CD8-positive, alpha-beta memory T cell (primary cell): ENCODE measurements around the gene ZDHHC23. TPM values are rescaled to one million over a fixed set of nuclear protein-coding genes. Genes with fewer than 3 reads are reported as not detected.
A peak's percentile ranks its signal among the peaks of the same experiment; 100 is the strongest.

Experiments used
- CTCF ChIA-PET: fragments of 350-600 bp; sonication (Branson Sonifier 250); formaldehyde crosslinking; loops from one replicate; lab custom pipeline; 2021; ENCODE audit warnings: antibody characterized with exemption; lab: Charles Lee
- POLR2A ChIA-PET: fragments of 350-600 bp; sonication (Branson Sonifier 250); formaldehyde crosslinking; loops from one replicate; lab custom pipeline; 2021; ENCODE audit warnings: antibody characterized with exemption; lab: Charles Lee
- DNase-seq, 5 donors: peaks; one replicate each; pipeline versions ENCODE4 v3.0.0 to v3.0.0-alpha.2; 2020 to 2022; ENCODE audit warnings: mixed read lengths in 1 of 5
- H3K27ac ChIP-seq: one replicate; pipeline ENCODE4 v1.7.0; 2013; ENCODE audit warnings: low read depth, mild to moderate bottlenecking, low read length, moderate library complexity
- H3K27me3 ChIP-seq: 2 replicates; pipeline ENCODE4 v1.7.0; 2013; ENCODE audit warnings: low read length, mild to moderate bottlenecking; ENCODE audit not compliant: insufficient read depth, poor library complexity, severe bottlenecking
- H3K36me3 ChIP-seq: 2 replicates; pipeline ENCODE4 v1.7.0; 2013; ENCODE audit warnings: mild to moderate bottlenecking, low read length, moderate library complexity; ENCODE audit not compliant: insufficient read depth
- H3K4me1 ChIP-seq: 2 replicates; pipeline ENCODE4 v1.7.0; 2013; ENCODE audit warnings: mild to moderate bottlenecking, low read length, moderate library complexity; ENCODE audit not compliant: insufficient read depth
- H3K4me3 ChIP-seq: 2 replicates; pipeline ENCODE4 v1.7.0; 2013; ENCODE audit warnings: mild to moderate bottlenecking, low read length
- H3K9me3 ChIP-seq: 2 replicates; pipeline ENCODE4 v1.7.0; 2013; ENCODE audit warnings: mild to moderate bottlenecking, low read length
- H3K27ac Mint-ChIP-seq, 8 donors: one replicate each; pipeline ENCODE4 v1.8.0; 2020 to 2021; ENCODE audit warnings: mixed read lengths in 8 of 8, mild to moderate bottlenecking in 6 of 8, inconsistent platforms in 3 of 8, moderate library complexity in 3 of 8
- H3K27me3 Mint-ChIP-seq, 2 donors: one replicate each; pipeline ENCODE4 v1.8.0; 2020 to 2021; ENCODE audit warnings: mixed read lengths in 2 of 2, mild to moderate bottlenecking in 1 of 2, moderate library complexity in 1 of 2
- H3K36me3 Mint-ChIP-seq, 3 donors: one replicate each; pipeline ENCODE4 v1.8.0; 2020 to 2021; ENCODE audit warnings: mixed read lengths in 3 of 3, inconsistent platforms in 1 of 3, mild to moderate bottlenecking in 1 of 3
- H3K4me1 Mint-ChIP-seq, 3 donors: one replicate each; pipeline ENCODE4 v1.8.0; 2020 to 2021; ENCODE audit warnings: mixed read lengths in 3 of 3, inconsistent platforms in 1 of 3, mild to moderate bottlenecking in 1 of 3
- H3K4me3 Mint-ChIP-seq, 7 donors: one replicate each; pipeline ENCODE4 v1.8.0; 2020 to 2021; ENCODE audit warnings: mixed read lengths in 7 of 7, mild to moderate bottlenecking in 6 of 7, moderate library complexity in 4 of 7, inconsistent platforms in 2 of 7
- H3K9me3 Mint-ChIP-seq, 5 donors: one replicate each; pipeline ENCODE4 v1.8.0; 2020 to 2022; ENCODE audit warnings: mixed read lengths in 5 of 5, mild to moderate bottlenecking in 3 of 5, moderate library complexity in 2 of 5, inconsistent platforms in 1 of 5
- polyA plus RNA-seq: library from polyadenylated mRNA; unstranded; fragments of 300-500 nt; fragmentation: Illumina TruSeq; gene quantifications from one replicate; pipeline ENCODE4 v1.2.3, GENCODE V29; 2021
- total RNA-seq, 2 experiments: library from RNA; stranded (reverse); gene quantifications; one replicate each; pipeline ENCODE4 v1.2.3, GENCODE V29; 2021

The ZDHHC23 gene
- total and polyA plus RNA-seq, 3 experiments from 2014 or later, result 1.1 to 4.3 (median 4.3) TPM

DNA sequence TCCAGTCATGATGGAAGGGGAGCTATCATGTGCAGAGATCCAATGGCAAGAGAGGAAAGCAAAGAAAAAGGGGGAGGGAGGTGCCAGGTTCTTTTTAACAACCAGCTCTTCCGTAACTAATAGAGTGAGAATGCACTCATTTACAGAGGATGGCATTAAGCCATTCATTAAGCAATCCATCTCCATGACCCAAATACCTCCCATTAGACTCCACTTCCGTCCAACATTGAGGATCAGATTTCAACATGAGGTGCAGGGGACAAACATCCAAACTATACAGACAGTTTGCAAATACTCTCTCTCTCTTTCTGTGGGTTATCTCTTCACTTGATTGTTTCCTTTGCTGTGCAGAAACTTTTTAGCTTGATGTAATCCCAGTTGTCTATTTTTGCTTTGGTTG is 21.2 kb downstream of the ZDHHC23 start:
- ChIA-PET CTCF (no interaction called here), POLR2A (no interaction called here)
- peaks cover 0 to 4% of the 10 kb centered on the region in 2 donors for H3K27me3 Mint-ChIP-seq

DNA sequence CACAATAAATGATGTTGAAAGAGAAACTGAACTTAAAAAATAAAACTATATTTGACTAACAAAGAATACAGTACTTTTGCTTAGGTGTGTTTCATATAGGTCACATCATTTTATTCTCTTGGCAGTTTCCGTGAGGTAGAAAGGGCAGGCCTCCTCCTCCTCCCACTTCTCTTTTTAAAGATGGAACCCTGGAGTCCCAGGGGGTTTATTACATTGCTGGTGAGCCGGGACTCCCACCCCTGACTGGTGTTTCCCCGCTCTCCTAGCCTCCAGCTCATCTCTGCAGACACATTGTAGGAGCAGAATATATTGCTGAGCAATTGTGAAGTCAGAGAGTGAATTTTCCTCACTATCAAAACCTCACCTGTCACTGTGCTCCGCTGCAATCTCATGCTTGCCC is 30.0 kb downstream of the ZDHHC23 start:
- no peak overlapping the region for H3K27ac Mint-ChIP-seq
- peaks cover 0 to 2% of the 10 kb centered on the region in 2 donors for H3K27me3 Mint-ChIP-seq
- CTCF ChIA-PET, result no interaction called here
- H3K4me1 Mint-ChIP-seq, result no peaks in the 10 kb centered on the region
- Histone ChIP-seq H3K36me3 (no peaks in the 10 kb centered on the region), H3K9me3 (peaks cover 11% of the 10 kb centered on the region), H3K27me3 (no peaks in the 10 kb centered on the region), H3K4me3 (no peak overlapping the region), H3K27ac (no peak overlapping the region), H3K4me1 (no peaks in the 10 kb centered on the region)
- H3K4me3 Mint-ChIP-seq, result no peak overlapping the region
- peaks cover 32 to 65% (median 46%) of the 10 kb centered on the region in 3 donors for H3K36me3 Mint-ChIP-seq
- H3K9me3 Mint-ChIP-seq, result peaks cover 14 to 23% (median 22%) of the 10 kb centered on the region in 5 donors
- POLR2A ChIA-PET, result no interaction called here
- no peak for DNase-seq

More for the DNA sequence above, 21.2 kb downstream of the ZDHHC23 start:
- no peak overlapping the region for H3K27ac ChIP-seq
- Mint-ChIP-seq H3K9me3 (peaks cover 23 to 31% (median 27%) of the 10 kb centered on the region in 5 donors), H3K4me3 (no peak overlapping the region), H3K36me3 (peaks cover 10 to 43% (median 18%) of the 10 kb centered on the region in 3 donors), H3K4me1 (peaks cover 0 to under 1% (median 0%) of the 10 kb centered on the region in 3 donors), H3K27ac (no peak overlapping the region)
- H3K27me3 ChIP-seq, result no peaks in the 10 kb centered on the region
- peaks cover 15% of the 10 kb centered on the region for H3K9me3 ChIP-seq
- H3K4me3 ChIP-seq, result no peak overlapping the region
- H3K4me1 ChIP-seq, result no peaks in the 10 kb centered on the region
- DNase-seq, result no peak
- H3K36me3 ChIP-seq, result no peaks in the 10 kb centered on the region

DNA sequence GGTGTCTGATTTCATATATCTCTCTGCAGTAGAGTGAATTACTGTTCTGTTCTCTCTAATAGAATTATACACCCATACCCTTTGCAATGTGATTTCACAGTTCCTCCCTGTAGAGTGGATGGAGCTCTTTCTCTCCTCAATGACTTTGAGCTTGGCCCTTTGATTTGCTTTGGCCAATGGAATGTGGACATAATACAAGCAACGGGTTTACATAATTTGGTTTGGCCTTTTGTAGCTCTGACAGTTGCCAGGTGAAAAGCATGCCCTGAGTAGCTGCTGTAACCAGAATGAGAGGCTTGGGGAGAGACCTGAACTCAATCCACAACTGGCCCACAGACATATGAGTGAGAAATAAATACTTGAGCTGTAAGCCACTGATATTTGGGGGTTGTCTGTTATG is 32.1 kb downstream of the ZDHHC23 start:
- CTCF ChIA-PET, result no interaction called here
- POLR2A ChIA-PET, result no interaction called here
- H3K4me1 Mint-ChIP-seq, result peaks cover 0 to 4% (median 0%) of the 10 kb centered on the region in 3 donors

DNA sequence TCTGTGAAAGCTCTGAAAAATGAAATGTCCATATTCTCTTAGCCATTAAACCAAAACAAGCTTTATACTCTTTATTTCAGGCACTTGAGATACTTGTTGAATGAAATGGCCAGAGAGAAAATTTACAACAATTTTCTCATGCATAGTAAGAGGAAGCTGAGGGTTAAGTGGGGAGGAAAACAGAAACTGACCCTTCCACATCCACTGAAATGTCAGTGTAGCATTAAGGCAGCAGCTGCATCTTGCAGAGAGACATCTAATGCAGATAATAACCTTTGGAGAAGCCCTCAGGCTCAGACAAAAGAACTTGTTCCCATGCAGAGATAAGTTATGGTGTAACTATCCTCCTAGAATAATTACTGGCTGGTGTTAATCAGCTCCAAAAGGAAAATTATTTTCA is 34.0 kb downstream of the ZDHHC23 start:
- H3K4me1 Mint-ChIP-seq, result peaks cover 3 to 17% (median 8%) of the 10 kb centered on the region in 3 donors
- peaks cover 30 to 55% (median 35%) of the 10 kb centered on the region in 3 donors for H3K36me3 Mint-ChIP-seq
- no peak overlapping the region for H3K27ac Mint-ChIP-seq
- H3K4me3 Mint-ChIP-seq, result no peak overlapping the region
- DNase-seq, result no peak
- Histone ChIP-seq H3K4me1 (no peaks in the 10 kb centered on the region), H3K36me3 (no peaks in the 10 kb centered on the region), H3K27ac (no peak overlapping the region), H3K27me3 (no peaks in the 10 kb centered on the region), H3K9me3 (no peaks in the 10 kb centered on the region), H3K4me3 (no peak overlapping the region)
- H3K9me3 Mint-ChIP-seq, result peaks cover 0 to 3% (median 0%) of the 10 kb centered on the region in 5 donors
- ChIA-PET CTCF (no interaction called here), POLR2A (no interaction called here)
- H3K27me3 Mint-ChIP-seq, result no peaks in the 10 kb centered on the region

More for the DNA sequence above, 32.1 kb downstream of the ZDHHC23 start:
- no peak for DNase-seq
- Mint-ChIP-seq H3K27me3 (no peaks in the 10 kb centered on the region), H3K27ac (no peak overlapping the region), H3K9me3 (peaks cover 0 to 2% (median 1%) of the 10 kb centered on the region in 5 donors), H3K4me3 (no peak overlapping the region), H3K36me3 (peaks cover 28 to 60% (median 34%) of the 10 kb centered on the region in 3 donors)
- Histone ChIP-seq H3K4me3 (no peak overlapping the region), H3K27me3 (no peaks in the 10 kb centered on the region), H3K36me3 (no peaks in the 10 kb centered on the region), H3K9me3 (no peaks in the 10 kb centered on the region), H3K4me1 (no peaks in the 10 kb centered on the region), H3K27ac (no peak overlapping the region)

DNA sequence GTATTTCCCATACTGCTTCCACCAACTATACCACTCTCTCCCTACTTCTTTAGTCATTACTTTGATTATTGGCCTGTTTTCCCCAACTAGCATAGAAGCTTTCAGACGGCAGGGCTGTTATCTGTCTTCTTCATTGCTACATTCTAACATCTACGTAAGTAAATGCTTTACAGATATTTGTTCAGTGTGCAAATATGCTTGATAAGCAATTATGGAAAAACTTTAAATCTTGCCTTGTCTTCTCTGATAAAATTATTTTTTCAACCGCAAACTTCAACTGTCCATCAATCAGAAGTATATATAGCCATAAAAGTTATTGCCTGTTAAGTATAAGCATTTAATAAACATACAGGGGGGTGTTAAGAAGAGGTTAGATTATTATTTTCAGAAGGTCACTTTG is 35.7 kb downstream of the ZDHHC23 start:
- CTCF ChIA-PET, result no interaction called here
- Mint-ChIP-seq H3K4me1 (peaks cover 3 to 17% (median 8%) of the 10 kb centered on the region in 3 donors), H3K27me3 (no peaks in the 10 kb centered on the region), H3K4me3 (no peak overlapping the region), H3K27ac (no peak overlapping the region), H3K9me3 (peaks cover 0 to 3% (median 0%) of the 10 kb centered on the region in 5 donors), H3K36me3 (peaks cover 27 to 45% (median 30%) of the 10 kb centered on the region in 3 donors)
- Histone ChIP-seq H3K4me1 (no peaks in the 10 kb centered on the region), H3K4me3 (no peak overlapping the region), H3K27ac (no peak overlapping the region), H3K27me3 (no peaks in the 10 kb centered on the region), H3K9me3 (no peaks in the 10 kb centered on the region), H3K36me3 (no peaks in the 10 kb centered on the region)
- POLR2A ChIA-PET, result no interaction called here
- no peak for DNase-seq

DNA sequence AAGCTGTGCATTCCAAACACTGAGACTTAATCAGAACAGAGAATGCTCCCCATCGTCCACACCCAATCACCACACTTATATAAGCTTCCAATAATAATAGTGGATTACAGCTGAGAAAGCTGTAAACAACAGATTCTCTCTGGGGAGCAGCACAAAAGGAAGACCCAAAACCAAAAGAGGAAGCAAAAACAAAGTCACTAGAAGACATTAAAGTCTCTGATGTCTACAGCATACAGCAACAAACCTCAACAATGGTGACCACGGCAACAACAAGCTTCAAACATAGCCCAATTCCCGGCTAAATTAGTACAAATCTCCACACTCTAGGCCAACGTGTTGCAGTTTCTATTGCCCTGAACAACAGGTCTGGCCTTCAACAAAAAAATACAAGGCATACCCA is 37.7 kb downstream of the ZDHHC23 start:
- no peaks in the 10 kb centered on the region for H3K9me3 ChIP-seq
- no peaks in the 10 kb centered on the region for H3K27me3 ChIP-seq
- H3K4me3 ChIP-seq, result no peak overlapping the region
- no peaks in the 10 kb centered on the region for H3K36me3 ChIP-seq
- H3K4me1 Mint-ChIP-seq, result peaks cover 3 to 17% (median 8%) of the 10 kb centered on the region in 3 donors
- peaks cover 0 to 3% (median 0%) of the 10 kb centered on the region in 5 donors for H3K9me3 Mint-ChIP-seq
- H3K27ac Mint-ChIP-seq, result peak overlapping the region in 6 of 8 donors; percentile 35 to 91 (median 74)
- no peaks in the 10 kb centered on the region for H3K4me1 ChIP-seq
- peak in 1 of 5 donors; percentile 8 for DNase-seq
- H3K27me3 Mint-ChIP-seq, result no peaks in the 10 kb centered on the region
- H3K27ac ChIP-seq, result no peak overlapping the region
- H3K4me3 Mint-ChIP-seq, result peak overlapping the region in 1 of 7 donors; percentile 1
- ChIA-PET POLR2A (no interaction called here), CTCF (interaction anchor here (0.6 kb wide), 1 partner anchor 151 kb away, joined by 3 read pairs; no protein-coding TSS in a partner anchor)
- peaks cover 22 to 29% (median 27%) of the 10 kb centered on the region in 3 donors for H3K36me3 Mint-ChIP-seq

DNA sequence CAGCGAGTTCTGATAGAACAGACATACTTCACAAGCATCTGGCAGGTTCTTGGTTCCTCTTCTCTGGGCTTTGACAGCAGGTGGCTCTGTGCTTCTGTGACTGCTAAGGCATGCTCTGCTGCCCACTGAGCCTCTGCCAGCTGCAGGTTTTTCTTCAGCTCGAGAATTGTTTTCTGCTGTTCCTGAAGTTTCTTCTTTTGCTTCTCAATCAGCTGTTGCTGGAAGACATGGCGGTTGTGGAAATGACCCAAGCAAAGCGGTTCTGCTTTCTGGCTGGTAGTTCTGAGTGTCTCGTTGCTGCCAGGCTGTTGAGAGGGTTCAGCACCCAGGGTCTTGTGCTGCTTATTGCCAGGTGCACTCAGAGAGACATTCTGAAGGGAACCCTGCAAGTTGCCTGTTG is 57.7 kb downstream of the ZDHHC23 start:
- no peak overlapping the region for H3K4me3 ChIP-seq
- H3K9me3 ChIP-seq, result no peaks in the 10 kb centered on the region
- H3K27me3 ChIP-seq, result no peaks in the 10 kb centered on the region
- ChIA-PET POLR2A (no interaction called here), CTCF (no interaction called here)
- no peak overlapping the region for H3K4me3 Mint-ChIP-seq
- H3K27me3 Mint-ChIP-seq, result no peaks in the 10 kb centered on the region
- DNase-seq, result no peak
- H3K36me3 Mint-ChIP-seq, result peaks cover 9 to 36% (median 16%) of the 10 kb centered on the region in 3 donors
- H3K27ac Mint-ChIP-seq, result no peak overlapping the region
- H3K36me3 ChIP-seq, result no peaks in the 10 kb centered on the region
- H3K9me3 Mint-ChIP-seq, result no peaks in the 10 kb centered on the region
- H3K4me1 Mint-ChIP-seq, result no peaks in the 10 kb centered on the region
- H3K4me1 ChIP-seq, result no peaks in the 10 kb centered on the region
- H3K27ac ChIP-seq, result no peak overlapping the region

DNA sequence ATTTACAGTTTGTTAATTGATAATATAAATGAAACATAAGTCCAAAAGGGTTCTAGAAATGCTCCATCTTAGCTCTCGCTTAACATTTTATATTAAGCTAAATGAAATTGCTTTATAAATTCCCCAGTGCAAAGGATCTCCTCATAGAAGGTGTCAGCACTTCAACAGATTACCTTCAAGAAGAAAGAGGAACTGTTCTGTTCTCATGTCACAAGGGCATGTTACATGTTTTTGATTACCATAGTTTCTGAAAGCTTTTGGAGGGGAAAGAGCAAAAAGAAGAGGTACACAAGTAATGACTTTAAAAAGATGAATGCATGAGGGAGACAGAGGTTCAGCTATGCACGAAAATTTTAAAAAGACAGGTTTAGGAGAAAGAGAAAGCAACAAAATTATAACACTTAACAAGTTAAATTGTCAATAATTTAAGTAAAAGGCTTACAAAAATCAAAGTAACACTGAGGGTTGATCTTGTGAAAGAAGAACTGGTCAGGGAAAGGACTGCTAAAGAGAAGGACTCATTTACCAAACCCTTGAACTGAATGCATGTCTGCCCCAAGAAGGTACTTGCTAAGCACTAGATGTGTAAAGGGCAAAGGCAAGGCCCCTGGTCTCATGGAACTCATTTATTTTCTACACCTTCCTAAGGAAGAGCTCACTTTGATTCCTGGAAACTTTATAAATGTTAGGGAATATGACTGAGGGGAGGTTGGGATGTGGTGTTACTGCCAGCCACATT is 63.4 kb downstream of the ZDHHC23 start:
- no peak for DNase-seq
- Mint-ChIP-seq H3K36me3 (peaks cover 0 to 15% (median 10%) of the 10 kb centered on the region in 3 donors), H3K4me1 (no peaks in the 10 kb centered on the region), H3K9me3 (no peaks in the 10 kb centered on the region), H3K4me3 (no peak overlapping the region), H3K27me3 (no peaks in the 10 kb centered on the region), H3K27ac (no peak overlapping the region)
- Histone ChIP-seq H3K4me1 (no peaks in the 10 kb centered on the region), H3K4me3 (no peak overlapping the region), H3K36me3 (no peaks in the 10 kb centered on the region), H3K9me3 (no peaks in the 10 kb centered on the region), H3K27me3 (no peaks in the 10 kb centered on the region), H3K27ac (no peak overlapping the region)
- POLR2A ChIA-PET, result no interaction called here
- CTCF ChIA-PET, result no interaction called here
